H1 (cell line): Measurements from ENCODE around the gene SLC4A11. TPM values are rescaled to one million over a fixed set of nuclear protein-coding genes. Genes with fewer than 3 reads are reported as not detected.

Source experiments
- BRCA1 ChIP-seq: IDR thresholded peaks from 2 replicates; pipeline ENCODE4 v1.6.1; 2012; ENCODE audit warnings: low read depth, low read length, improper control_type of control experiment
- JUND ChIP-seq: IDR thresholded peaks from 2 replicates; pipeline ENCODE4 v1.6.1; 2011; ENCODE audit warnings: mild to moderate bottlenecking, improper control_type of control experiment, low read length
- MAFK ChIP-seq: IDR thresholded peaks from 2 replicates; pipeline ENCODE4 v1.6.1; 2012; ENCODE audit warnings: low read depth, mild to moderate bottlenecking, improper control_type of control experiment, low read length
- NANOG ChIP-seq: IDR thresholded peaks from 2 replicates; pipeline ENCODE4 v1.6.1; 2011; ENCODE audit warnings: low read length, low read depth, mild to moderate bottlenecking, inconsistent platforms; ENCODE audit not compliant: insufficient read depth, poor library complexity, severe bottlenecking
- SRF ChIP-seq: IDR thresholded peaks from 2 replicates; pipeline ENCODE4 v1.6.1; 2011; ENCODE audit warnings: mild to moderate bottlenecking, low read depth, low read length, moderate library complexity
- TEAD4 ChIP-seq: IDR thresholded peaks from 2 replicates; pipeline ENCODE4 v1.6.1; 2012; ENCODE audit warnings: low read depth, low read length, inconsistent platforms, mixed read lengths
- polyA plus RNA-seq, 7 experiments: library from polyadenylated mRNA; depleted of rRNA in 3 of 7; stranded (reverse) in 5 of 7; unstranded in 2 of 7; fragments of >200 nt in 5 of 7; fragments of 200-250 nt in 2 of 7; gene quantifications; 1 replicate in 5 of 7; 2 replicates in 1 of 7; 4 replicates in 1 of 7; pipeline versions ENCODE4 v1.2.1 to v1.2.3, GENCODE V29; 2011 to 2013; ENCODE audit warnings: missing spikeins in 2 of 7, mixed read lengths in 2 of 7
- total RNA-seq: library from RNA; stranded (reverse); fragmentation: NEBNext Ultra II Directional; extraction: Animal tissue kit (Norgen Biotek cat#: 25700); gene quantifications from 2 replicates; pipeline ENCODE4 v1.2.1, GENCODE V29; 2021

SLC4A11 gene
- total and polyA plus RNA-seq, 2 of the 8 experiments (the other 6 are each of a cell fraction or from before 2014, with no cell fraction given), result 11.9 to 32.3 TPM

DNA sequence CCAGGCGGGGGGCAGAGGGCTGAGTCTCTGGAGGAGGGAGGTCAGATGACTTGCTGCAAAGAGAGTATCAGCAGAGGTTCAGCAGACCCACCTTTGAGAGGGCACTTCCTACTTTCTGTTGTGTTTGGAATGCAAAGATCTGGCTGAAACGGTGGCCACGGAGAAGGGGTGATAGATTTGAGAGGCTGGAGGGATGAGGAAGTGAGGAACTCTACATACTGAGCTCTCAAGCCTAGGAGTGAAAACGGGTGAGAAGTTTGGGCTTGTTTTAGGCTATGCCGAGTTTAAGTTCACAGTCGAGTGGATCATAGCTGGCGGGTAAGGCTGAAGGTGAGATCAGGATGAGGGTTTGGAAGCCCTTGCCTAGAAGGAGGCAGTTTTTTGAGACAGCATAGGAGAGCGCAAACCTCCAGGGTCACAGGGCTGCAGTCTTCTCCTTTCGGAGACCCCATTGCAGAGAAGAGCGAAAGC, 30.2 kb downstream of the SLC4A11 start (continued):
- TF ChIP-seq TEAD4, result no peak
- no peak for TF ChIP-seq MAFK
- no peak for TF ChIP-seq SRF
- no peak for TF ChIP-seq BRCA1
- no peak for TF ChIP-seq NANOG
- TF ChIP-seq JUND, result no peak
